C4-2B (cell line): ENCODE data around the gene GALNT13.

Source experiments
- ZFX ChIP-seq: fragments of 450-650 bp; IDR thresholded peaks from 2 replicates; pipeline ENCODE4 v1.6.1; 2017
- TF ChIP-seq, protein P1 (sequence below): fragments of 450-650 bp; conservative IDR thresholded peaks from 2 replicates; pipeline ENCODE4 v1.5.1; 2017; ENCODE audit warnings: mild to moderate bottlenecking

DNA sequence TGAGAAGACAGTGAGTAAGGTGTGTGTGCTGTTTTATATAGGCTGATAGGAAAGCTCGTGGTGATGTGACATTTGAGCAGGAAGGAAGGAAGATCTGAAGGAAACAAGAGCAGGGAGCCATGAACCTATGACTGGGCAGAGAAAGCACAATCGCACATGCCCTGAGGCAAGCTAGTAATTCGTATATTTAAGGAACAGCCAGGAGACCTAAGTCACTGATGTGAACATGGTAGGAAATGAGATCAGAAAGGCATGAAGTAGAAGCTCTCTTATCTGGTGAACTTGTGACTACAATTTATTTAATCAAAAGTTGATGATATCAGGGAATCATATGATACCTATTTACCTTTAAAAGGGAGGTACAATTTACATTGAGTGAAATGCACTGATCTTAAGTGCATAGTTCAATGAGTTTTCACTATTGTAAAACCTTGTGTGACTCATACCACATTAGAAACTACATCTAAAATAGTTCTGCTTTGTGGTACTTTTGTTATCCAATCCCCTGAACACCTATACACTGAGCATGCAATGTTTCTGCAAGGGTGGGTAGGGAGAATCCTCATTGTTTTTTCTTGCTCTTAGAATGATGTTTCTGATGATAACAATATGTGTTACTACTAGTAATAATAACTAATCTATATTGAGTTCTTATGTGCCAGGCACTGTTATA lies 67.5 kb downstream of the GALNT13 start:
- TF ChIP-seq, protein P1, sequence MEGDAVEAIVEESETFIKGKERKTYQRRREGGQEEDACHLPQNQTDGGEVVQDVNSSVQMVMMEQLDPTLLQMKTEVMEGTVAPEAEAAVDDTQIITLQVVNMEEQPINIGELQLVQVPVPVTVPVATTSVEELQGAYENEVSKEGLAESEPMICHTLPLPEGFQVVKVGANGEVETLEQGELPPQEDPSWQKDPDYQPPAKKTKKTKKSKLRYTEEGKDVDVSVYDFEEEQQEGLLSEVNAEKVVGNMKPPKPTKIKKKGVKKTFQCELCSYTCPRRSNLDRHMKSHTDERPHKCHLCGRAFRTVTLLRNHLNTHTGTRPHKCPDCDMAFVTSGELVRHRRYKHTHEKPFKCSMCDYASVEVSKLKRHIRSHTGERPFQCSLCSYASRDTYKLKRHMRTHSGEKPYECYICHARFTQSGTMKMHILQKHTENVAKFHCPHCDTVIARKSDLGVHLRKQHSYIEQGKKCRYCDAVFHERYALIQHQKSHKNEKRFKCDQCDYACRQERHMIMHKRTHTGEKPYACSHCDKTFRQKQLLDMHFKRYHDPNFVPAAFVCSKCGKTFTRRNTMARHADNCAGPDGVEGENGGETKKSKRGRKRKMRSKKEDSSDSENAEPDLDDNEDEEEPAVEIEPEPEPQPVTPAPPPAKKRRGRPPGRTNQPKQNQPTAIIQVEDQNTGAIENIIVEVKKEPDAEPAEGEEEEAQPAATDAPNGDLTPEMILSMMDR, result no peak
- no peak for TF ChIP-seq ZFX
